ENCODE data around the gene CLTB.
"Not testable (repeated sequence)": the region's sequence is repeated elsewhere in the genome, so short reads cannot be mapped to it uniquely, and the experiment has no call there.

Gene CLTB

GRCh38 chr5:176410486-176411180 is 5.7 kb downstream of the CLTB start:
- DNase-seq (ENCODE audit: low read depth): no peak
- no peak for TF ChIP-seq CTCF (conservative IDR thresholded peaks at IDR 0.05; ENCODE audit: low read depth, low read length)
- no peak overlapping the region for H3K4me3 ChIP-seq (ENCODE audit: low read depth, low read length)

- no peak for DNase-seq (ENCODE audit: low read depth)
- no peak overlapping the region for H3K4me3 ChIP-seq (ENCODE audit: low read depth, low read length)
- TF ChIP-seq CTCF (conservative IDR thresholded peaks at IDR 0.05; ENCODE audit: low read depth, low read length): no peak
These were observed 6.6 kb downstream of the CLTB start for GRCh38 chr5:176409765-176410164.

GRCh38 chr5:176408590-176408989 is 7.7 kb downstream of the CLTB start:
- DNase-seq (ENCODE audit: low read depth): no peak
- TF ChIP-seq CTCF (conservative IDR thresholded peaks at IDR 0.05; ENCODE audit: low read depth, low read length): no peak
- H3K4me3 ChIP-seq (ENCODE audit: low read depth, low read length): no peak overlapping the region

GRCh38 chr5:176408252-176408573 is 8.1 kb downstream of the CLTB start:
- not testable (repeated sequence) for H3K4me3 ChIP-seq (ENCODE audit: low read depth, low read length); DNase-seq (ENCODE audit: low read depth)

- no peak overlapping the region for H3K4me3 ChIP-seq (ENCODE audit: low read depth, low read length)
- no peak for DNase-seq (ENCODE audit: low read depth)
- TF ChIP-seq CTCF (conservative IDR thresholded peaks at IDR 0.05; ENCODE audit: low read depth, low read length): no peak
These were observed 8.7 kb downstream of the CLTB start for GRCh38 chr5:176407456-176408251.

DNA sequence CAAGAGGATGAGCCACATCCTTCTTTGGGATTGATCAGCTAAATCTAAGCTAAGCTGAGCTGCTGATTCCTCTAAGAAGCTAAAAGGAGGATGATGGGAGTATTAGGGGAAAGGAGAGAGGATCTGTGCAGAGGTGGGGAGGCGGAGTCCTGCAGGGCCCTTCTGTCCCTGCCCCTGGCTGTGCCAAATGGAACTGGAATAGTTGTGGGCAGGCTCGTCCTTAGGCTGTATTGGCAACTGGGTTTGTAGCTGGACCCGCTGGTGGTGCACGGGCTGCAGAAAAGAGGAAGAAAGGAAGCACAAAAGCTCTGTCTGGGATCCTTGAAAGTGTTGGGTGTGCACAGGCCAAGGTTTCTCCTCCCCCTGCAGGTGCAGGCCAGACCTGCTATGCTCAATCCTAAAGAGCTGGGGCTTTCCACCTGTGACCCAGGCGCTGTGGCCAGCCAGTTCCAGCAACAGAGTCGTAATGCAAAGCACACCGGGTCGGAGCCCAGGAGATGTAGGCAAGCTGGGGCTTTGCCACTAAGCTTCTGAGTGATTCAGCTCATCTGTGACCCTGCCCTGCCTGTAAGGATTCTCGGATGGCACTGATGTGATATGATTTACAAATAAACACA is 9.8 kb downstream of the CLTB start:
- TF ChIP-seq CTCF (conservative IDR thresholded peaks at IDR 0.05; ENCODE audit: low read depth, low read length): no peak
- no peak overlapping the region for H3K4me3 ChIP-seq (ENCODE audit: low read depth, low read length)
- no peak for DNase-seq (ENCODE audit: low read depth)

DNA sequence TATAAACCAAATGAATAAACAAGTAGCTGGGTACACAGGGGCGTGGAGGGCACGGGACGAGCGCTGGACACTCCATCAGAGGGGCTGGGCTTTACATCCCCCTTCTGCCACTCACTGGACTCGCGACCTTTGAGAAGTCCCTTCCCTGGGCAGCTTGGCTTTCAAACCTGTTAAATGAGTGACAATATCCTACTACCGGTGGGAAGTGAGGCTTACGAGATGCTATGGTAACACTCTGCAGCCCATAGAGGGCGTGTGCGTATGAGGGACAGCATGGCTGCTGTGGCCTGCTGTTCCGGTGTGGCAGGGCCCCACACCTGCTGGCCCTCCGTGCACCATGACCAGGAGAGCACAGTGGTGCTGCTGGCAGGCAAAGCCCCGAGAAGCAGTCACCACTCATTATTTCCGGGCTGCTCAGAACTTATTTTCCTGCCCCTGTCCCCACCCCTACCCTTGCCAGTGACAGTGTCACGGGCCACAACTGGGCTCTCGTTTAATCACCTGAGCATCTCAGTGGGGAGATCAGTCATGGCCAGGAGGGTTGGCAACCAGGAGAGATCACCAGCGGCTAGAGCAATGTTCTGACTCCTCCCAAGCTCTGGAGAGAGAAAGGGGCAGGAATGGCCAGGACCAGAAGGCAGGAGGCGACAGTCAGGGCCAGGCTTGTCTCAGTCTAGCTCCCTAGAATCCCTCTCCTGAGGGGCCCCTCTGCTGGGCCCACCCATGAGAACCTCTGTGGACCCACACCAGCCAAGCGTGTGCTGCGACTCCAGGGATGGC is 10.5 kb downstream of the CLTB start:
- DNase-seq (ENCODE audit: low read depth): no peak
- H3K4me3 ChIP-seq (ENCODE audit: low read depth, low read length): no peak overlapping the region
- peak; percentile 19 for TF ChIP-seq CTCF (conservative IDR thresholded peaks at IDR 0.05; ENCODE audit: low read depth, low read length)

All from choroid plexus epithelial cell (primary cell).